C4-2B (cell line): ENCODE data around the gene HS6ST3.

Experiments used
- H3K27ac ChIP-seq: fragments of 450-650 bp; 2 replicates; pipeline ENCODE4 v1.5.1; 2017
- CTCF ChIP-seq: fragments of 450-650 bp; conservative IDR thresholded peaks from 2 replicates; pipeline ENCODE4 v1.5.1; 2017; ENCODE audit warnings: mild to moderate bottlenecking
- ZFX ChIP-seq: fragments of 450-650 bp; IDR thresholded peaks from 2 replicates; pipeline ENCODE4 v1.6.1; 2017

The HS6ST3 gene

DNA sequence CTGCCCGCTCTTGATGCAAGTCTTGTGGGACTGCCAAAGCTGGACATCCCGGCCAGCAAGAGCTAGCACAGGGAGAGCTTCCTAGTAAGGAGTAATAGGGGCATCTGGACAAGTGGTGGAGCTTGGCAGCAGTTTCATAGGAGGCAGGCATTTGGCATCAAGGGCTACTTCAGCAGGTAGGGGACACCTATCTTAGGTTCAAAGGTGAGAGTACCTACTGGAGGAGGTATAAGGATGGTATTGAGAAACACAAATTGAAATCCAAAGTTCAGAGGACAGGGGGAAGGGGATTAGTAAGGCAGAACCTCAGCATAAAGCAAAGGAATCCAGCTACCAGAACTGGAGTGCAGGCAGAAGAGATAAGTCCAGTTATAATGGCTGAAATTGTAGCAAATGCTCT lies 462.7 kb downstream of the HS6ST3 start:
- no peak overlapping the region for H3K27ac ChIP-seq
- TF ChIP-seq CTCF (no peak), ZFX (no peak)

DNA sequence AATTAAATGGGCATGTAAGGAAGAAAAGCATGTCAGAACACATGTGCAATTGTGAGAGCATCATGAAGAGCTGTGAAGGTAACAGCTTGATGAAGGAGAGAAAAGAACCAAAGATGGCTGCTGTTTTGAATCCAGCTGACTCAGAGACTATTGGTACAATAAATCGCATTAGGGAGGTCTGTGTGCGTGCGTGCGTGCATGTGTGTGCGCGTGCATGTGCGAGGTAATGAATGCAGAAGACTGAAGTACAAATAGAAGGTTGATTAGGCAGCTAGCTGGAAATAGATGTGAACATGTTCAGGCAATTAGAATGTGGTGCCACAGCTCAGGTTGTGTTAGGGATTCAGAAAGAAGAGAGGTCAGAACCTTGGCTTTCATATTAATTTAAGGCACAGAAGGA lies 463.9 kb downstream of the HS6ST3 start:
- TF ChIP-seq CTCF (no peak), ZFX (no peak)
- no peak overlapping the region for H3K27ac ChIP-seq

- TF ChIP-seq ZFX (no peak), CTCF (no peak)
- H3K27ac ChIP-seq: no peak overlapping the region
Observed at GRCh38 chr13:96573563-96573962, 483.7 kb downstream of the HS6ST3 start.

DNA sequence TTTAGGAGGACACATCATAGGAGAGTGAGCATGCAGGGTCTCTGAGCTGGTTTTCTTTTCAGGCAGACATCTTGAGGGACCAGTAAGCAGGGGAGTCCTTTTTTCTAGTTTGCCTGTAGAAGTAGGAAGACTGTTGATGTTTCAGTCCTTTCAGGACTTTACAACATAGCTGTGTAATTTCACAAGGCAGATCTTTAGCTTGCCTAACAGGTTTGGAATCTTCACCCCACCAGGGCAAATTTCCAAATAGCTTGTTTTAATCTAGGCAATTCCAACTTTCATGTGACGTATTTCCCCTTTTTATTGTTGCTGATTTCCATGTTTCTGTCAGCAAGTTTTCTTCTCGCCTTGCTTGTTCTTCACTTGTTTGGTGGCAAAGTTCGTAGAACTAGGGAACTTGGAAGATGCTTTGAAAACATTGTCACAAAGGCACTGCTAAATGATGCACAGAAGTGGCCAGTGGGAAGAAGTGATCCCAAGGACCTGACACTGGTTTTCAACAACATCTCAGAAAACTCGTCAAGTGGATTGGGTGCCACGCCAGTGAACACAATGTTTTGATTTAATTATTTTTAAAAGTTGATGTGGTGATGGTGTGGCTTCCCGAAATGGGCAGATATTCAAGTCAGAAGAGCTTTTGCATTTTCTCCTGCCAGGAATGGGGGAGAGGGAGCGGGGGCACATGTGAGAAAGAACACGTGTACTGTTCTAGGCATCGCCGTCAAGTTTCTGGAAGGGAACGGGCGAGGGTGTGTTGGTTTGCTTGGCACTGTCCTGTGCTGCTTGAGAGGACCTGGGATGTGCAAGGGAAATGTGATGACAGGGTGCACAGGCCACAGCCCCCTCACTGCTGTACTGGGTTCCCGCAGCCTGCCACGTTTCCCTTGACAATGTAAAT lies 485.8 kb downstream of the HS6ST3 start:
- H3K27ac ChIP-seq: no peak overlapping the region
- no peak for TF ChIP-seq ZFX
- no peak for TF ChIP-seq CTCF

- TF ChIP-seq CTCF (no peak), ZFX (no peak)
- H3K27ac ChIP-seq: no peak overlapping the region
Observed at GRCh38 chr13:96581741-96582140, 491.8 kb downstream of the HS6ST3 start.

DNA sequence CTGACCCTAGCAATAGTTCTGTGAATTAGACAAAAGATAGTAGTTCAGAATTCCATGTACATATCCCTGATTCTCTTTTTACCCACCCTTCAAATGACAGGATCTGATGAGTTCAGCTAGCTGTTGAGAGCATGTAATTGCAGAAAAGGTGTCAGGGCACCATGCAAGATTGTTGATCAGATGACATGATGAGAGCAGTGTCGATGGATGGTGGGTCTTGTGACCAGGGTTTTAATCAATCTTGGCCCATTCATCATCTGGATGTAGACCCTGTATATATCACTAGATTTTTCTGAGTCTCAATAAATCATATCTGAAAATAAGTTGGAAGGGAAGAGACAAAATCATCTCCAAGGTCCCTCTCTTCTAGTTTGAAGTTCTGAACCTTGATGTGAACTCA lies 525.3 kb downstream of the HS6ST3 start:
- no peak for TF ChIP-seq ZFX
- TF ChIP-seq CTCF: no peak
- H3K27ac ChIP-seq: no peak overlapping the region

DNA sequence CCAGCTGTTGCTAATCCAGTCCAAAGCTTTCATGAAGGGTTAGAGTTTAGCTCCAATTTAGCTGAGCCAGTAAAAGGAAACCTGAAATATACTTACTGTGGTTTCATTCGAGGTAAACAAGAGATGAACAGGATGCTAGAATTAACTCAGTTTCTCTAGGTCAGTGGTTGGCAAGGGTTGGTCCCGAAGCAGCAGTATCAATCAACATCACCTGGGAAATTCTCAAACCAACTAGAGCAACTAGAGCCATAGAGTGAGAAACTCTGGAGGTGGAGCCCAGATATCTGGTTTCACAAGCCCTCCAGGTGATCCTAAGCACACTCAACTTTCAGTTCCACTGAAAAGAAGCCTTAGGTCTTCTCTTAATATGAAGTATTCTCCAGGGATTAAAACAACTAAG lies 527.6 kb downstream of the HS6ST3 start:
- no peak overlapping the region for H3K27ac ChIP-seq
- TF ChIP-seq ZFX (no peak), CTCF (no peak)
